ENCODE measurements around the gene MAGEA11.
"Not testable (repeated sequence)": the region's sequence is repeated elsewhere in the genome, so short reads cannot be mapped to it uniquely, and the experiment has no call there.

The MAGEA11 gene

GRCh38 chrX:149720021-149720689 is 8.3 kb downstream of the MAGEA11 start:
- DNase-seq = no peak

GRCh38 chrX:149721241-149721640 is 9.4 kb downstream of the MAGEA11 start:
- DNase-seq = not testable (repeated sequence)

- no peak for DNase-seq
Observed at GRCh38 chrX:149721778-149722177, 9.9 kb downstream of the MAGEA11 start.

- DNase-seq = not testable (repeated sequence)
Observed at GRCh38 chrX:149723583-149724118, 11.8 kb downstream of the MAGEA11 start.

GRCh38 chrX:149727308-149727707 is 15.4 kb downstream of the MAGEA11 start:
- not testable (repeated sequence) for DNase-seq

- not testable (repeated sequence) for DNase-seq
Observed at GRCh38 chrX:149742269-149742668, 30.4 kb downstream of the MAGEA11 start.

GRCh38 chrX:149746390-149747007 is 34.6 kb downstream of the MAGEA11 start:
- DNase-seq = not testable (repeated sequence)

GRCh38 chrX:149757206-149758067 is 45.6 kb downstream of the MAGEA11 start:
- DNase-seq = no peak

- DNase-seq = no peak
Observed at GRCh38 chrX:149758068-149758714, 46.3 kb downstream of the MAGEA11 start.

- not testable (repeated sequence) for DNase-seq
Observed at GRCh38 chrX:149758715-149759078, 46.8 kb downstream of the MAGEA11 start.

GRCh38 chrX:149759824-149760223 is 48.0 kb downstream of the MAGEA11 start:
- DNase-seq = no peak

- no peak for DNase-seq
Observed at GRCh38 chrX:149760965-149761364, 49.1 kb downstream of the MAGEA11 start.

GRCh38 chrX:149761858-149762674 is 50.2 kb downstream of the MAGEA11 start:
- not testable (repeated sequence) for DNase-seq

- no peak for DNase-seq
Observed at GRCh38 chrX:149762696-149763614, 51.1 kb downstream of the MAGEA11 start.
